SW480 (cell line): Measurements from ENCODE around the gene GLDN.
A peak's percentile ranks its signal among the peaks of the same experiment; 100 is the strongest.

Experiments
- DNase-seq: peaks from one replicate; pipeline ENCODE4 v3.0.0-alpha.2; 2016; ENCODE audit warnings: low spot score

The GLDN gene

DNA sequence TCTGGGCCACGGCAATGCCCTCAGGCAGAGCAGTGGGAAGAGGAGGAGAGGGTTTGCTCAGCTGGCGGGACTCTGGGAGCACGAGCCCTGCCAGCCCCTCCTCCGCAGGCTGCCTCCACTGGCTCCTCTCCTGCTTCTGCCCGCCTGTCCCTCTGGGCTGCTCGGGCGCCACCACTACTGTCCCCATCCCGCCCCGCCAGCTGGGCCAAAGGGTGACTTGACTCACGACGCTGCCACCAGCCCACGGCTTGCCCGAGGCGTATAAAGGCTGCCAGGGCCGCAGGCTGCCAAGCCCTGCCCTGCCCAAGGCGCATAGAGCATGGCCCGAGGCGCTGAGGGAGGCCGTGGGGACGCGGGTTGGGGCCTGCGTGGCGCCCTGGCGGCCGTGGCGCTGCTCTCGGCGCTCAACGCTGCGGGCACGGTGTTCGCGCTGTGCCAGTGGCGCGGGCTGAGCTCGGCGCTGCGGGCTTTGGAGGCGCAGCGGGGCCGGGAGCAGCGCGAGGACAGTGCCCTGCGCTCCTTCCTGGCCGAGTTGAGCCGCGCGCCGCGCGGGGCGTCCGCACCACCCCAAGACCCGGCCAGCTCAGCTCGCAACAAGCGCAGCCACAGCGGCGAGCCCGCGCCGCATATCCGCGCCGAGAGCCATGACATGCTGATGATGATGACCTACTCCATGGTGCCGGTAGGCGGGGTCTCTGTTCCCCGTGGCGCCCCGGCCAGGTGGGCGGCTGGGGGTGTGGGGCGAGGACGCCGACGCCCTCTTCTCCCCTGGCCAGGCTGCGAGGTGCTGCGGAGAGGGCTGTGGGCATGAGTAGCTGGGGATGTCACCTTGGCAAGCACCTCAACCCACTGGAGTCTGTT lies at the start of gene GLDN:
Gene GLDN (plus strand): TSS at position 290 of the 861 bp plus-strand sequence. CDS start 30 bp downstream, at position 320.
- peak; percentile 22 for DNase-seq

DNA sequence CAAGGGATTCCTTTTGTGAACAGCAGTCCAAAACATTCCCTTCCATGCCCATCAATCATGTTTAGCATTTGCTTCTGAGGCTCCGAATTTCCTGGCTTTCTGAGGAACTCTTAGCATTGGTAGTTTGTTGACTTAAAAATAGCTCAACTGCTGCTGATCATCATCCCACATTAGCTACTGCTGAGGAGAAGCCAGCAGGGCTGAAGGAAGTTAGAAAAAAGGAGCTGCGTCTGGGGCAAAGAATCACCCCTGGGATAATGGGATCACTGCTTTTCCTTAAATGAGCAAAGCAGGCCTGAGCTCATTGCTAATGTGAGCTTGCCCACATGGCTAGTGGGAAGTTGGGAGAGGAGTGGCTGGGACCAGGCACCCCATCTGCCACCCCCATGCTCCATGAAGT lies 42.8 kb upstream of the GLDN start:
- DNase-seq = no peak

DNA sequence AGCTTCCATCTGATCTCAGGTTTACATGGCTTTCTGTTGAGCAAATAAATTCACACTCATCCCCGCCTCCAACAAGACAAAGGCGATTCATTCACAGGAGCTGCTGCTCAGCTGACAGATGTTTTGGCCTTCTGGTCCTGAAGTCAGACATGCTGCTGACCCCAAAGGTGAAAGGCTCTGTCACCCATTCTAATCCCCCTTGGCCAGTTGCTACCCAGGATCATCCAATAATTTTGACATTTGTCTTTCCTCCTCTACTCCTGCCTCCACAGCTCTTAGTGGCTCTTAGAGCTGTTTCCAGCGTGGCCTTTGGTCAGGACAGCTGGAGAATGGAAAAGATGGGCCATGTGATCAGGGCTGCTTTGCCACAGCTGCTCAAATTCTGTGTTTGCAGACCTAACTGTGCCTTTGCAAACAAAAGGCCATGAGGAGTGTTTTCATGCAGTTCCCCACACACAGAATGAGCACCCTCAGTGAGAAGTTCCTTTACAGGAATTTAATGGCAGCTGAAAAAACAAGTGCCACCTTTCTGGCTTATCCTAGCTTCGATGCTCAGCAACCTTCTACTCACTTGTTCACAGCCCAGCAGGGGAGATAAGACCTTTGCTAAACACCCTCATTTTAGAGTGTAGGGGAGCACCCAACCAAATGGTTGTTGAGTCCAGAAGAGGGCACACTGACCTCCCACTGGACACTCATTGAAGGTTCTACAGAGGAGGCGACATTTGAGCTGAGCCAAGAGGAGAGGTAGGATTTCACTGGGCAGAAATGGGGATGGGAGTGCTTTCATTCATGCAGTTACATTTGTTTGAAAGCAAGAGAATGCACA lies 42.1 kb upstream of the GLDN start:
- DNase-seq = no peak

DNA sequence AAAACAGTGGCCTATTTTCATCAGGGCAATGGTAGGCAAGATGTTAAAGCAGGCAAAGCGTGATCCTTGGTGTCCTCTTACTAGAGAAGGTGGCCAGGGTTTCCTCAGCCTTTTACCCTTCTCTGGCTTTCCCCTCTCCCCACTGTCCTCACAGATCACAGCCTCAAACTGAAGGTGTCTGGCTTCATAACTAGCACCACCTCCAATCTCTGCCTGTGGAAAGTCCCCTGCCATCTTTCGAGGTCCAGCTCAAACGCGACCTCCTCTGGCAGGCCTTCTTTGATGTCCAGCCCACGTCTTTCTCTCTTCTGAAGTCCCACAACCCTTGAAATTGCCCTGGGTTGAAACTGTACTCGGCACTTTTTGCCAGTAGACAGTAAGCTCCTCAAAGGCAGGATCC lies 39.0 kb upstream of the GLDN start:
- DNase-seq = no peak

DNA sequence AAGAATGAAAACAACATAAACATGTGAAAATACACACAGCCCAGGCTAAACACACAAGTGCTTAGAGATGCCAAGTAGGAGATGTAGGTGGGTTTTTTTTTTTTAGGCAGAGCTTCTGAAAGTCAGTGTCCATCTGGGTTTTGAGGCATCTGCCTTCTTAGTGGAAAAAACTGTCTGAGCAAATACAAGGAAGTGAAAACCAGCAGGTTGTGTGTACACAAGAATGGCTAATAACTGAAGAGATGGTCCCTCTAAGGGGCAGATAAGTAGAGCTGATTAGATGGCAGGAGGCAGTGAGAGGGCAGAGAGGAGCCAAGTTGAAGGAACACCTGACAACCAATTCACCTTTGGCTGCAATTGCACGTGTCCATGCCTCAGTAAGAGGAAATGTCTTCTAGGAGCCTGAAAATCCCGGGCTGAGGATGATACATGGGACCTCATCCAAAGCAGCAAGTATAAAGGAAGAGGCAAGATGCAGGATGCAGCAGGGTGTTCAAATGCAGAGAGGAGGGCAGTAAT lies 37.9 kb upstream of the GLDN start:
- no peak for DNase-seq

DNA sequence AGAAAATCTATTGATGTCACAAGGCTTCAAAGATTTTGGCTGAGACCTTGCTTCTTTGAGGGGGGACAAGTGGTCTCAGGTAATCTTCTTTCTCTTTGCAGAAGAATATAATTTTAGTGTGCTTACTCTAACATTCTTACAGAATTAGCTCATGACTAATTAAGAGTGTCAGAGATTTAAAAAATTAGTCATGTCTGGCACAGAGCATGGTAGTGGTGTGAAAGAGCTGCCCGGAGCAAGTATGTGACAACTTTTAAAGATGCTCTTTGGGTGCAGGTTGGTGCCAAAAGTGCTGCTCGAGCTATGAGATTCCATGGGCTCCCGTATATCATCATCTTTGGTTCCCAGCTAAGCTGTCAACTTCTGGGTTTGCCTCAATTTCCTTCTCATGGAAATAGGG lies 34.1 kb upstream of the GLDN start:
- DNase-seq = no peak

DNA sequence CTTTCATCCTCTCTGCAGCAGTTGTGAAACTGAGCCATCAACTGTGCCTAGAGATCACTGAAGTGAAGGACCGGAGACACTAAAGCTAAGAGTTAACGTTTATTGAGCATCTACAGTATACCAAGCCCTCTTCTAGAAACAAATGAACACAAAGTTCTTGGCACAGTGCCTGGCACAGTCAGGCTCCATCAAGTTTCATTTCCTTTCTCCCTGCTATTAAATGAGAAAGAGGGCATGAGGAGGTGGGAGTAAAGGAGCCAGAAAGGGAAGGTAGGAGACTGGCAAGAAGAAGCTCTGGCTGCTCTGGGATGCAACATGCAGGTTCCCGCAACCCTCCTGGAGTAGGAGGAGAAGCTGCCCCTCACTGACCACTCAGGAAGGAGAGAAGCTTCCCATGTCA lies 33.6 kb upstream of the GLDN start:
- DNase-seq = no peak

DNA sequence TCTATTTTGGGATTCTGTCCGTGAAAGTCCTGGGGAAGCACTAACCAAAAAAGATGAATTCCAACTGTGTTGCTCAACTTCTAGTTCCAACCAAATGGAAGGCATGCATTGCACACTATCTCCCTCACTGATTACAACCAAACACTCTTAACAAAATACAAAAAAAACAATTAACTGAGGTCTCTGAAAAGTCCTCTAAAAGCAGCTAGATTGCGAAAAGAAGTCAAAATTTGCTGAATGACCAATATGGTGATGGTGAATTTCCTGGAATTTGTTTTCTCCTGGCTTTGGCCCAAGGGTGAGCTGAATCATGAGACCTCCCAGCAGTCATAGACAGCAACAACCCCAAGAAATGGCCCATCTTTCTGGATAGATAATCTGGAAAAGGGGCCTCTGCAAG lies 31.4 kb upstream of the GLDN start:
- no peak for DNase-seq

DNA sequence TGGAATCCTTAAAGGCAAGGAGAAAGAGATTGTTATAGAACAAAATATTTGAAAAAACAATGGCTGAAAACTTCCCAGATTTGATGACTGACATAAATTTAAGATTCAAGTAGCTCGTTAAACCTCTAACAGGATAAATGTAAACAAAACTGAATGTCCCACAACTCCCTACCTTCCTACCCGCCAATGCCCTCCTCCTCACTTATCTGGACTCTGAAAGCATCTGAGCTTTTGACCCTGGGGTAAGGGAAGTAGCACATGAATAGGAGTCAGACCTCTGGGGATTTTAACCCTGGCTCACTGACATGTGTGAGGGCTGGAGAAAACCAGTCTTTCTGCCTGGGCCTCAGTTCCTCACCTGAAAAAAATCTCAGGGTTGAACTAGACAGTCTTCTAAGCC lies 29.9 kb upstream of the GLDN start:
- DNase-seq = no peak

DNA sequence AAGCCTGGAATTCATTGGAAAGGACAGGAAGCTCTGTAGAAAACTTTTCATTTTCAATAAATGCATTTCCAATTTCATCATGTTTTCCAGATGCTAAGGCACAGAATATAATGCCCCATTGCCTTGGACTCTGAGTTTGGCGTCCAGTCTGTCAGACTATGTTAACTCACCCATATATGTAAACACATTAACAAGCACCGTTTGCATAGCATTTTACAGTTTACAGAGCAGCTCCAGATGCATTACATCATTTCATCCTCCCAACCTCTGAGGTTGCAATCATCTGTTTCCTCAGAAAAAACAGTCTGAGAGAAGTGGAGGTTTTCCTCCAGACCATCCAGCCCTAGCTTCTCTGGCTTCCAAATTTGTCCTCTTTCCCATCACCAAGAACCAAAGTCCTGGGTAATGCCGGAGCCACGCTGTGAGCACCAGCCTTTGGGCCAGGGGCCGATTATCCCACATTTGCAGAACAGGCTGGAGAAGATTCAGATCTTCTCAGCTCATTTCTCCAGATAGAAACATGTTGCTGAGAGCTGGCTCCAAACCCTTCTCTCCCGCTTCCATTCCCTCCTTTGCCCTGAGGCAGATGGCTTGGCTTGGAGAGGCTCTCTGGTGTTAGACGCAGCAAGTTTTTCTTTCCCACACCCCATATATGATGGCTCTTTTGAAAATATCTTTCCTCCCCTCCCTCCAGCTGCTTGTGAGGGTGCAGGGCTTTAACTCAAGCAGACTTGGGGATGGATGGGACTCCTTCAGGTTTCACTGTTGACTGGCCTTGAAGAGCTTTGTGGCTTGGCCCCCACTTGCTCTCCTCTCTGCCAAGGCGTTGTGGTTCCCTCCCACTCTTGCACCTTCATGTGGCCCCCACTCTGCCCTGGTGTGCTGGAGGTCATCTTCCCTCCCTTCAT lies 29.0 kb upstream of the GLDN start:
- DNase-seq = no peak

DNA sequence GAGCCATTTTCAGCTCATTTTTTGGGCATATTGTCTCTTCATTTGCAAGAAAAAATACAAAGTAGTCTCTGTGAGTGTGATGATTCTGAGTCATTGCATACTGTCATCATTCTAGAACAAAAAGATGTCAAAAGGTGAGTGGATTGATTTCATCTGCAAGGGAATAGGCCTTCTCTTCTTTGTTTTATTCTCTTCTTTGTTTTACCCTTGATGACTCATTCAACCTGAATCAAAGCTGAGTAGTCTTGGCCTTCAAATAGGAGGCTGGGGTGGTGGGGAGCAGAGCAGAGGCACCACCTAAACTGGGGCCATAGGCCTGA lies 28.4 kb upstream of the GLDN start:
- DNase-seq = peak; percentile 2

DNA sequence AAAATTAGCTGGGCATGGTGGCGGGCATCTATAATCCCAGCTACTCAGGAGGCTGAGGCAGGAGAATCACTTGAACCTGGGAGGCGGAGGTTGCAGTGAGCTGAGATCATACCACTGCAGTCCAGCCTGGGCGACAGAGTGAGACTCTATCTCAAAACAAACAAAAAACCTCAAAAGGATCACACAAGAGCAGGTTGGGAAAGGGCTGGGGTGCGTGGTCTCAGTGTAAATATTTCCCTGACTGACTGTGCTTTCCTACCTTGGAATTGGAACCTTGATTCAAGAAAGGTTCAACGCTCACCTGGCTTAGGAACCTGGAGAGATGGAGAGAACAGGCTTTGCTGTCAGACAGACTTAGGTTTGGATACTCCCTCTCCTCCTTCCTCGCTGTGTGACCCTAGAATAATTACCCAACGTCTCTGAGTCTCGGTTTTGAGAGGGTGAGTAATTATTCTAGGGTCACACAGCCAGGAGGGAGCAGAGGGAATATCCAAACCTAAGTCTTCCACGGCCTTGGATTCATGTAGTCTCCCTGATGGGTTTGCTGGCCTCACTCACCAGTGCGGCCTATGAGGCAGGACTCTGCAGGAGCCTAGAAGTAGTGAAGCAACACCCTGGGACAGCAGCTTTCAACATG lies 27.7 kb upstream of the GLDN start:
- DNase-seq = no peak

DNA sequence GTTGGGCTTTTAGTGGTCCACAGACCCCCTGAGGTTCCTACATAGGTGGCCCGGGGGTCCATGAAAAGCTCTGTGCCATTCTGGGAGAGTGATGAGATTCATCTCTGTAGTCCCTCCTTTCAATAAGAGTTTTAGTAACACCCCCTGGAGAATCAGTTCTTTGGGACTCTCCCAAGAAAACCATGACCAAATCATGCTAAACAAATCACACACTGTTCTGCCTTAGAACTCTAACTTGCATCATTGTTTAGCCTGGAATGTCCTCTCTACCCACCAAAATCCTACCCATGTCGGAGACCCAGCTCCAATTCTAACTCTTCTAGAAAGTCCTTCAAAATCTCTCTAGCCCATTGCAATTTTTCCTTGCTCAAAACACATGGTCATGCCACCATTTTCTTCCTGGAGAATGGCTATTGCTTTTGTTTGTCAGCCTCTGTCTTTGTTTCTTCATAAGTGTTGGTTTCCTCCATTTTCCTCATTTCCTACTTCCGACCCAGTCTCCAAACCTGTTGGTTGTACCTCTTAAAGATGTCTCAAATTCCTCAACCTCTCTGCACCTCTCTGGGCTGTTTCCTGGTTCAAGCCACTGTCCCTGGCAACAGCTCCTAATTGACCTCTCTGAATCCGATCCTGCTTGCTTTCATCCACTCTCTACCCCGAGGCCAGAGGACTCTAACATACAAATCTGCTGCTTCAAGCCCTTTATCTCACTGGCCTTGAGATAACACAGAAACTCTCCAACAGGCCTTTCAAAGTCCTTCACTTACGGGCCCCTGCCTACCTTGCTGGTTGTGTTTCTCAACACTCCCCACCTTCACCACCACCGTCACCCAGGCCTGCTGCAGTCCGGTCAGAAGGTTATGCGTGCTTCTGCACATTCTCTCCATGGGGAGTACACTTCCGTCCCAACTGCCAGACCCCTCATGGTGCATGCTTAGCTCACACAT lies 26.8 kb upstream of the GLDN start:
- no peak for DNase-seq

DNA sequence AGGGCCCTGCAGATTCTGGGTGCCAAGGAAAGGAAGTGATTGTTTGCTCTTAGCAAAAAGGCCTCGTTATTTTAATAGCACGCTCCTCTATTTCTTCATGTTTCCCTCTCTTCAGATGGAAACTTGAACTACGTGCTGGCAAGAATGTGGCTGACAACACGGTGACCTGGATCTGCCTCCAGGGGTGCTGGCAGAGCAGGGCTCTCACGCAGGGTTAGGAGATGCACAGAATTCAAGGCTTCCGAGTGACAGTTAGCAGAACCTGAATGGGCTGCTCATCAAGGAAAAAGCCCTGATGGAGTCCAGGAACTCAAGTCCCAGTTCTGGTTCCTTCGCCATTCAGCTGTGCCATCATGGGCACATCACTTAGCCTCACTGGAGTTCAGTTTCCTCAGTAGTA lies 25.7 kb upstream of the GLDN start:
- DNase-seq = no peak

DNA sequence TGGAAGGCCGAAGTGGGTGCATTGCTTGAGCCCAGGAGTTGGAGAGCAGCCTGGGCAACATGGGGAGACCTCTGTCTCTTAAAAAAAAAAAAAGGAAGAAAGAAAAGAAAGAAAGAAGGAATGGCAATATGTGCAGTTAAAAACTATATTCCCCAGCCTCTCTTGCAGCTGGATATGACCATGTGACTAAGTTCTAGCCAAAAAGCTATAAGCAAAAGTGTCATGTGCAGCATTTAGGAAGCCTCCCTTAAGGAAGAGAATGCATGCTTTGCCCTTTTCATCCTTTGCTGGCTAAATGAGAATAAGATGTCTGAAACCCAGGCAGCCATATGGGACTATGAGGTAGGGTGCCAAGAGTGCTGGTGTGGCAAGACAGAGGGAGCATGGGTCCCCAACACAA lies 24.8 kb upstream of the GLDN start:
- DNase-seq = no peak

DNA sequence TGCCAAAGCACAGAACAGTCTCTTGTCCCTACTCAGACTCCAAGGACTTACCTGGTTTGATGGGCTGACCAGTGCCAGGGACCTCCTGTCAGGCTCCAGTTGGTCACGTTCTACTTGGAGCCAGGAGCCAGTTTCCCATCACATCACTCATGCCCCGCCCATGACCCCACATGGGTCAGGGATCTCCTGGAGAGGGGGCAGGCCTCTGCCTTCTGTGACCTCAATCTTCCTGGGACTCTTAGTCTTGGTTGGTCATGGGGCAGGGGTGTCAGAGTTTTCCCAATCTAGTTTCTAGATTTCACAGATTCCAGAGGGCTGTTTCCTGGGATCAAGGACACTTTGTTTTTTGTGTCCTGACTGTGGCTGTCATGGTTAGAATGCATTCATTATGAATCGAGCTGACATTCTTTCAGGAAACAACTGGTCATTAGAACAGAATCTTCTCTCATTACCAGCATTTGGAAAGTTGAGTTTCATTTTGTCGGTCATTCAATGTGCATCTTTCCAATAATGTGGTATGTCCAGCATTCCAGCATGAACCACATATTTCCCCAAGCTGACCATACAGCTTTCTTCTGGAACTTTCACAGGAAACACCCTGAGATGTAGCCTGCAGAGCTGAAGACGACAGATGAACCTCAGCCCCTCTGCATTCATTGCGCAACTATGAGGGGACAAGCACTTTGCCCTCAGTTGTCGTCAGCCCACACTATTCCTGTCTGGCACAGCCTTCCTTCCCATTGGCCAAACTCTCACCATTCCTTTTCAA lies 22.9 kb upstream of the GLDN start:
- DNase-seq = no peak

DNA sequence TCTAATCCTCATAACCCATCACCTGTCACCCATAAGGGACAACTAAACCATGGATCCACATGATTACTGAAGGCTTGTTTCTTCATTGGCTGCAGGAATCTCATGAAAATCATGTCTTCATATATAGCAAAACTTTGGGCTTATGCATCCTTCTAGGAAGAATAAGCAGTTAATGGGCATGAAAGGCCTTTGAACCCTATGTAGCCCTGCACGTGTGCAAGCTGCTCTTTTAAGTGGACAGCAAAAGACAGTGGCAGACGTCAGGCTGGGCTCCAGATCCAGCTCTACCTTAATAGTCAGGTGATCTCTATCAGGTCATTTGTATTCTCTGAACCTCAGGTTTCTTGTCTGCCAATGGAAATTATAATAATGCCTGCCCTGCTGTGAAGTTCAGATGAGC lies 21.9 kb upstream of the GLDN start:
- DNase-seq = no peak

DNA sequence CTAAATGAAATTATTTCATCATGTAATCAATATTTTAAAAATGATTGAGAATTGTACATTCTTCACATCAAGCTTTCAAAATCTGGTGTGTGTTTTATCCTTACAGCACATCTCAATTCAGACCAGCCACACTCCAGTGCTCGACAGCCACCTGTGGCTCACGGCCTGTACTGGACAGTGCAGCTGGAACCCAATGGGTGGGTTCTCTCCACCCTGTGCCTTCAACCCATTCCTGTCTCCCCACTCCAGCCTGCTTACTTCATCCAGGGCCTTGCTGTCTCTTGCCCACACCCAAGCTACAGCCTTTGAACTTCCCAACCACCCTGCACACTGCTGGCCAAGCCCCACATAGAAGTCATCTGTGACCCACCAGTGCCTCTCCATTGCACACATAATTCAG lies 20.6 kb upstream of the GLDN start:
- no peak for DNase-seq

DNA sequence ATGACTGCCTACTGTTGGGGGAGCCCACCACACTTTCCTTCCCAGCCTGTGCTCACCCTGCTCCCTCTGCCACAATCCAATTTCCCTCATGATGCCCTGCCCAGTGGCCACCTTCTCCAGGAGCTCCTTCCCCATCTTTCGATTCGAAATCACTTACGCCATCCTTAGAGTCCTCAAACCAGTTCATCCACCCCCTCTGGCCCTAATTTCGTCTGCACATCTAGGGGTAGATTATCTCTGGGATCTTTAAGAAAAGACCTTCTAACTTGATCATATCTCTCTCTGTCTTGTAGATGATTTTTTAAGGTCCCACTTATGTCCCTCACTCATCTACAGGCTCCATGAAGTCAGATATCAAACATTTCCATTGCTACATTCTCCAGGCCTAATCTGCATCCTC lies 20.1 kb upstream of the GLDN start:
- DNase-seq = no peak
